ENCODE data around the gene VASN.

DNA sequence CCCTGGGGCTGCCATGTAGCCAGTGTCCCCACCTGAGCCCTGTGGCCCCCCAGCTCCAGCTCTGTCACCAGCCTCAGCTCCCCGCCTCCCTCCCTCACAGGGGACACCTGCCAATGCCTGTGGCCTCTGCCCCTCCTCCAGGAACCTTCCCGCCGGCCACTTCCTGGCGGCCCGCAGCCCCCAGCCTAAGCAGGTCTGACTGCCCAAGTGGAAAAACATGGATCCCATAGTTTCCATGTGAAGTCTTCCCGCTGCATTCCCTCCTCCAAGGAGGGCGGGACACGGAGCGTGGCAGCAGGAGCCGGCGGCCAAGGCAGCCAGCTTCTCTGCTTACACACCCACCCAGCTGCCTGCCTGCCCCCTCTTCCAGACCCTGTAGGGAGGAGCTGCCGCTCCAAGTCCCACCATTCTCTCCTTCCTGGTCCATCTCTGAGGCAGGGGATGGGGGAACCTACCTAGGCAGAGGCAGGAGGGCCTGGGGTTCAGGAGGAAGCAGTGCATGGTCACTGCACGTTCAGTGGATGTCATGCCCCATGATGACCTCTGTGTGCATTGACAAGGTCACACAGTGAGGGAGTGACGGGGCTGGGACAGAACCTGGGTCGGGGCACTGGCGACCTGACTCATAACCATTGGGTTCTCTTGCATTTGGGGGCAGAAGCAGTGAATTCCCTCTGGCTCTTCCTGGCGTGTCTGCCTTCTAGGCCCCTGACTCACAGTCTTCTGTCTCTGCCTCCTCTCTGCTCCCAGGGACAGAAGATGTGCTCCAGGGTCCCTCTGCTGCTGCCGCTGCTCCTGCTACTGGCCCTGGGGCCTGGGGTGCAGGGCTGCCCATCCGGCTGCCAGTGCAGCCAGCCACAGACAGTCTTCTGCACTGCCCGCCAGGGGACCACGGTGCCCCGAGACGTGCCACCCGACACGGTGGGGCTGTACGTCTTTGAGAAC, 8.7 kb downstream of the VASN start:
- TF ChIP-seq, protein P1, sequence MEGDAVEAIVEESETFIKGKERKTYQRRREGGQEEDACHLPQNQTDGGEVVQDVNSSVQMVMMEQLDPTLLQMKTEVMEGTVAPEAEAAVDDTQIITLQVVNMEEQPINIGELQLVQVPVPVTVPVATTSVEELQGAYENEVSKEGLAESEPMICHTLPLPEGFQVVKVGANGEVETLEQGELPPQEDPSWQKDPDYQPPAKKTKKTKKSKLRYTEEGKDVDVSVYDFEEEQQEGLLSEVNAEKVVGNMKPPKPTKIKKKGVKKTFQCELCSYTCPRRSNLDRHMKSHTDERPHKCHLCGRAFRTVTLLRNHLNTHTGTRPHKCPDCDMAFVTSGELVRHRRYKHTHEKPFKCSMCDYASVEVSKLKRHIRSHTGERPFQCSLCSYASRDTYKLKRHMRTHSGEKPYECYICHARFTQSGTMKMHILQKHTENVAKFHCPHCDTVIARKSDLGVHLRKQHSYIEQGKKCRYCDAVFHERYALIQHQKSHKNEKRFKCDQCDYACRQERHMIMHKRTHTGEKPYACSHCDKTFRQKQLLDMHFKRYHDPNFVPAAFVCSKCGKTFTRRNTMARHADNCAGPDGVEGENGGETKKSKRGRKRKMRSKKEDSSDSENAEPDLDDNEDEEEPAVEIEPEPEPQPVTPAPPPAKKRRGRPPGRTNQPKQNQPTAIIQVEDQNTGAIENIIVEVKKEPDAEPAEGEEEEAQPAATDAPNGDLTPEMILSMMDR (conservative IDR thresholded peaks at IDR 0.05): no peak
- no peak for TF ChIP-seq EZH2 (IDR thresholded peaks at IDR 0.05; ENCODE audit: low read depth)
